Measurements from ENCODE around the gene PTPN5. TPM values are rescaled to one million over a fixed set of nuclear protein-coding genes. Genes with fewer than 3 reads are reported as not detected.
"Not testable (repeated sequence)": the region's sequence is repeated elsewhere in the genome, so short reads cannot be mapped to it uniquely, and the experiment has no call there.

The PTPN5 gene
- total RNA-seq, 4 donors from 2014 or later: 0.27 to 0.64 TPM; not detected in 2

GRCh38 chr11:18692941-18693760, 98.4 kb downstream of the PTPN5 start:
- in situ Hi-C loops (cut with MboI; ENCODE audit: low pct_ligation_motif_present in 1 of 4, low pct_unique_long_range_greater_than_20kb in 1 of 4, low sequenced_read_pairs in 3 of 4): no loop called here
- H3K4me1 ChIP-seq: no peaks in the 10 kb centered on the region
- TF ChIP-seq EP300 (IDR thresholded peaks at IDR 0.05; ENCODE audit: low read depth) (no peak), CTCF (IDR thresholded peaks at IDR 0.05) (no peak), POLR2AphosphoS5 (IDR thresholded peaks at IDR 0.05) (no peak), POLR2A (IDR thresholded peaks at IDR 0.05) (no peak)

GRCh38 chr11:18691467-18692140, 100.0 kb downstream of the PTPN5 start:
- H3K9me3 ChIP-seq; intact Hi-C loops (cut with DNase I; ENCODE audit: low total_unique reads); in situ Hi-C loops (cut with MboI; ENCODE audit: low pct_ligation_motif_present in 1 of 4, low pct_unique_long_range_greater_than_20kb in 1 of 4, low sequenced_read_pairs in 3 of 4); H3K27me3 ChIP-seq; H3K4me3 ChIP-seq; H3K36me3 ChIP-seq; DNase-seq; H3K27ac ChIP-seq; H3K4me1 ChIP-seq: not testable (repeated sequence)
- WGBS, 2 donors (ENCODE audit: low coverage in 1 of 2): 91 to 97% methylated on average over 4 of the region's 4 CpGs

More at GRCh38 chr11:18692941-18693760, 98.4 kb downstream of the PTPN5 start:
- H3K27me3 ChIP-seq: no peaks in the 10 kb centered on the region
- no peak for DNase-seq
- intact Hi-C loops (cut with DNase I; ENCODE audit: low total_unique reads): no loop called here
- H3K27ac ChIP-seq: no peak overlapping the region
- no peaks in the 10 kb centered on the region for H3K36me3 ChIP-seq
- H3K4me3 ChIP-seq: no peak overlapping the region
- 63 to 64% methylated on average over 8 to 9 of the region's 9 CpGs for WGBS, 2 donors (ENCODE audit: low coverage in 1 of 2)
- H3K9me3 ChIP-seq: no peaks in the 10 kb centered on the region

- intact Hi-C loops (cut with DNase I; ENCODE audit: low total_unique reads): no loop called here
- 50 to 55% methylated on average over 1 of the region's 1 CpG for WGBS, 2 donors (ENCODE audit: low coverage in 1 of 2)
- no peak for TF ChIP-seq POLR2AphosphoS5 (IDR thresholded peaks at IDR 0.05)
- no peak for TF ChIP-seq CTCF (IDR thresholded peaks at IDR 0.05)
- no peak for TF ChIP-seq POLR2A (IDR thresholded peaks at IDR 0.05)
- no peak for TF ChIP-seq EP300 (IDR thresholded peaks at IDR 0.05; ENCODE audit: low read depth)
These were observed 107.3 kb downstream of the PTPN5 start for GRCh38 chr11:18684267-18684666.

GRCh38 chr11:18682466-18682865, 109.1 kb downstream of the PTPN5 start:
- in situ Hi-C loops (cut with MboI; ENCODE audit: low pct_ligation_motif_present in 1 of 4, low pct_unique_long_range_greater_than_20kb in 1 of 4, low sequenced_read_pairs in 3 of 4) (no loop called here), intact Hi-C loops (cut with DNase I; ENCODE audit: low total_unique reads) (no loop called here)
- no peak for DNase-seq
- Histone ChIP-seq H3K4me3 (no peak overlapping the region), H3K27me3 (no peaks in the 10 kb centered on the region), H3K9me3 (no peaks in the 10 kb centered on the region), H3K36me3 (no peaks in the 10 kb centered on the region), H3K27ac (no peak overlapping the region), H3K4me1 (no peaks in the 10 kb centered on the region)
- WGBS, 2 donors (ENCODE audit: low coverage in 1 of 2): 92 to 95% methylated on average over 2 to 3 of the region's 3 CpGs
- TF ChIP-seq CTCF (IDR thresholded peaks at IDR 0.05) (no peak), EP300 (IDR thresholded peaks at IDR 0.05; ENCODE audit: low read depth) (no peak), POLR2A (IDR thresholded peaks at IDR 0.05) (no peak), POLR2AphosphoS5 (IDR thresholded peaks at IDR 0.05) (no peak)

More at GRCh38 chr11:18684267-18684666, 107.3 kb downstream of the PTPN5 start:
- Histone ChIP-seq H3K4me3 (no peak overlapping the region), H3K4me1 (no peaks in the 10 kb centered on the region), H3K9me3 (no peaks in the 10 kb centered on the region), H3K27ac (no peak overlapping the region), H3K27me3 (no peaks in the 10 kb centered on the region), H3K36me3 (no peaks in the 10 kb centered on the region)
- in situ Hi-C loops (cut with MboI; ENCODE audit: low pct_ligation_motif_present in 1 of 4, low pct_unique_long_range_greater_than_20kb in 1 of 4, low sequenced_read_pairs in 3 of 4): no loop called here
- DNase-seq: no peak

- in situ Hi-C loops (cut with MboI; ENCODE audit: low pct_ligation_motif_present in 1 of 4, low pct_unique_long_range_greater_than_20kb in 1 of 4, low sequenced_read_pairs in 3 of 4); H3K27ac ChIP-seq; H3K36me3 ChIP-seq; DNase-seq; H3K4me3 ChIP-seq; intact Hi-C loops (cut with DNase I; ENCODE audit: low total_unique reads); H3K4me1 ChIP-seq; H3K9me3 ChIP-seq; H3K27me3 ChIP-seq: not testable (repeated sequence)
- 91% methylated on average over 1 of the region's 1 CpG; no CpG with 5 or more reads in 1 of the 2 donors for WGBS, 2 donors (ENCODE audit: low coverage in 1 of 2)
These were observed 109.6 kb downstream of the PTPN5 start for GRCh38 chr11:18681949-18682348.

All from transverse colon (tissue), 4 donors.